Measurements from ENCODE around the gene CHCHD3.

CHCHD3 gene

GRCh38 chr7:132769280-132769679 is 312.6 kb downstream of the CHCHD3 start:
- no peak for TF ChIP-seq SIN3A (IDR thresholded peaks at IDR 0.05; ENCODE audit: borderline replicate concordance, insufficient read depth, low read length)
- no peak for TF ChIP-seq TAF1 (IDR thresholded peaks at IDR 0.05; ENCODE audit: borderline replicate concordance, insufficient read depth, low read length)
- TF ChIP-seq REST (IDR thresholded peaks at IDR 0.05; ENCODE audit: insufficient read depth in 1 of 2, low read depth in 2 of 2, low read length in 2 of 2), result no peak
- TF ChIP-seq POLR2AphosphoS5 (IDR thresholded peaks at IDR 0.05; ENCODE audit: low read depth, low read length), result no peak
- no peak for TF ChIP-seq FOXP2 (optimal IDR thresholded peaks at IDR 0.05; ENCODE audit: borderline replicate concordance, extremely low read depth, extremely low read length, insufficient read depth)

GRCh38 chr7:132768099-132768498 is 313.8 kb downstream of the CHCHD3 start:
- TF ChIP-seq SIN3A (IDR thresholded peaks at IDR 0.05; ENCODE audit: borderline replicate concordance, insufficient read depth, low read length) (no peak), FOXP2 (optimal IDR thresholded peaks at IDR 0.05; ENCODE audit: borderline replicate concordance, extremely low read depth, extremely low read length, insufficient read depth) (no peak)

- TF ChIP-seq SIN3A (IDR thresholded peaks at IDR 0.05; ENCODE audit: borderline replicate concordance, insufficient read depth, low read length), result no peak
- TF ChIP-seq POLR2AphosphoS5 (IDR thresholded peaks at IDR 0.05; ENCODE audit: low read depth, low read length), result no peak
- no peak for TF ChIP-seq FOXP2 (optimal IDR thresholded peaks at IDR 0.05; ENCODE audit: borderline replicate concordance, extremely low read depth, extremely low read length, insufficient read depth)
- TF ChIP-seq TAF1 (IDR thresholded peaks at IDR 0.05; ENCODE audit: borderline replicate concordance, insufficient read depth, low read length), result no peak
- no peak for TF ChIP-seq REST (IDR thresholded peaks at IDR 0.05; ENCODE audit: insufficient read depth in 1 of 2, low read depth in 2 of 2, low read length in 2 of 2)
Observed at GRCh38 chr7:132767378-132767777, 314.5 kb downstream of the CHCHD3 start.

- no peak for TF ChIP-seq POLR2AphosphoS5 (IDR thresholded peaks at IDR 0.05; ENCODE audit: low read depth, low read length)
Observed at GRCh38 chr7:132766660-132767059, 315.2 kb downstream of the CHCHD3 start.

GRCh38 chr7:132765861-132766260 is 316.0 kb downstream of the CHCHD3 start:
- TF ChIP-seq POLR2AphosphoS5 (IDR thresholded peaks at IDR 0.05; ENCODE audit: low read depth, low read length) (no peak), SIN3A (IDR thresholded peaks at IDR 0.05; ENCODE audit: borderline replicate concordance, insufficient read depth, low read length) (no peak), TAF1 (IDR thresholded peaks at IDR 0.05; ENCODE audit: borderline replicate concordance, insufficient read depth, low read length) (no peak), FOXP2 (optimal IDR thresholded peaks at IDR 0.05; ENCODE audit: borderline replicate concordance, extremely low read depth, extremely low read length, insufficient read depth) (no peak), REST (IDR thresholded peaks at IDR 0.05; ENCODE audit: insufficient read depth in 1 of 2, low read depth in 2 of 2, low read length in 2 of 2) (no peak)

- TF ChIP-seq REST (IDR thresholded peaks at IDR 0.05; ENCODE audit: insufficient read depth in 1 of 2, low read depth in 2 of 2, low read length in 2 of 2), result no peak
- TF ChIP-seq TAF1 (IDR thresholded peaks at IDR 0.05; ENCODE audit: borderline replicate concordance, insufficient read depth, low read length), result no peak
- TF ChIP-seq FOXP2 (optimal IDR thresholded peaks at IDR 0.05; ENCODE audit: borderline replicate concordance, extremely low read depth, extremely low read length, insufficient read depth), result no peak
- no peak for TF ChIP-seq SIN3A (IDR thresholded peaks at IDR 0.05; ENCODE audit: borderline replicate concordance, insufficient read depth, low read length)
- TF ChIP-seq POLR2AphosphoS5 (IDR thresholded peaks at IDR 0.05; ENCODE audit: low read depth, low read length), result no peak
Observed at GRCh38 chr7:132764762-132765161, 317.1 kb downstream of the CHCHD3 start.
